ENCODE data around the gene CD52.

GRCh38 chr1:26335774-26336476 is 18.2 kb downstream of the CD52 start:
- TF ChIP-seq POLR2AphosphoS5 (IDR thresholded peaks at IDR 0.05; ENCODE audit: insufficient read depth, low read depth, low read length) (no peak), CTCF (IDR thresholded peaks at IDR 0.05; ENCODE audit: extremely low read depth in 1 of 2, insufficient read depth in 1 of 2, low read depth in 1 of 2, low read length in 2 of 2) (no peak)
